HT1080 (cell line): ENCODE measurements around the gene ASTN1. TPM values are rescaled to one million over a fixed set of nuclear protein-coding genes. Genes with fewer than 3 reads are reported as not detected.

ENCODE experiments used
- DNase-seq: peaks from one replicate; pipeline ENCODE4 v3.0.0-alpha.2; 2015; ENCODE audit warnings: low read depth
- total RNA-seq: library from RNA; depleted of rRNA; stranded (reverse); fragments of >200 nt; shearing (Covaris generic); gene quantifications from 2 replicates; pipeline ENCODE4 v1.2.3, GENCODE V29; 2014

ASTN1 gene
- total RNA-seq, 1 experiment from 2014 or later = 0.16 TPM

- no peak for DNase-seq
These were observed 280.2 kb downstream of the ASTN1 start for GRCh38 chr1:176884286-176884685.

- peak; percentile 54 for DNase-seq
These were observed 283.4 kb downstream of the ASTN1 start for GRCh38 chr1:176880955-176881595.

GRCh38 chr1:176879784-176880620, 284.5 kb downstream of the ASTN1 start:
- no peak for DNase-seq

- no peak for DNase-seq
These were observed 285.6 kb downstream of the ASTN1 start for GRCh38 chr1:176878750-176879536.

- no peak for DNase-seq
These were observed 287.0 kb downstream of the ASTN1 start for GRCh38 chr1:176877557-176877956.

GRCh38 chr1:176876966-176877515, 287.5 kb downstream of the ASTN1 start:
- no peak for DNase-seq

GRCh38 chr1:176869577-176869976, 294.9 kb downstream of the ASTN1 start:
- no peak for DNase-seq

- DNase-seq = peak; percentile 56
These were observed 298.3 kb downstream of the ASTN1 start for GRCh38 chr1:176866011-176866714.

- DNase-seq = no peak
These were observed 300.3 kb downstream of the ASTN1 start for GRCh38 chr1:176864211-176864610.

GRCh38 chr1:176863613-176864012, 300.9 kb downstream of the ASTN1 start:
- DNase-seq = no peak

- DNase-seq = no peak
These were observed 306.0 kb downstream of the ASTN1 start for GRCh38 chr1:176858433-176858916.

GRCh38 chr1:176857632-176858031, 306.9 kb downstream of the ASTN1 start:
- DNase-seq = peak; percentile 32

GRCh38 chr1:176854758-176855745, 309.5 kb downstream of the ASTN1 start:
- no peak for DNase-seq

GRCh38 chr1:176854121-176854520, 310.4 kb downstream of the ASTN1 start:
- no peak for DNase-seq

GRCh38 chr1:176853503-176853902, 311.0 kb downstream of the ASTN1 start:
- DNase-seq = no peak

- DNase-seq = no peak
These were observed 312.4 kb downstream of the ASTN1 start for GRCh38 chr1:176852124-176852523.

GRCh38 chr1:176850871-176851270, 313.6 kb downstream of the ASTN1 start:
- DNase-seq = no peak

- DNase-seq = no peak
These were observed 315.2 kb downstream of the ASTN1 start for GRCh38 chr1:176849281-176849680.

- DNase-seq = no peak
These were observed 317.5 kb downstream of the ASTN1 start for GRCh38 chr1:176847052-176847451.
